GM18517 (cell line): ENCODE data around the gene MYBPC1.
A peak's percentile ranks its signal among the peaks of the same experiment; 100 is the strongest.
"Not testable (repeated sequence)": the region's sequence is repeated elsewhere in the genome, so short reads cannot be mapped to it uniquely, and the experiment has no call there.

Experiments used
- ATAC-seq: cut with Tn5 transposase; IDR thresholded peaks from one replicate; pipeline ENCODE4 v1.9.1; 2021; ENCODE audit warnings: mild to moderate bottlenecking, moderate library complexity; ENCODE audit not compliant: unreplicated experiment

The MYBPC1 gene

DNA sequence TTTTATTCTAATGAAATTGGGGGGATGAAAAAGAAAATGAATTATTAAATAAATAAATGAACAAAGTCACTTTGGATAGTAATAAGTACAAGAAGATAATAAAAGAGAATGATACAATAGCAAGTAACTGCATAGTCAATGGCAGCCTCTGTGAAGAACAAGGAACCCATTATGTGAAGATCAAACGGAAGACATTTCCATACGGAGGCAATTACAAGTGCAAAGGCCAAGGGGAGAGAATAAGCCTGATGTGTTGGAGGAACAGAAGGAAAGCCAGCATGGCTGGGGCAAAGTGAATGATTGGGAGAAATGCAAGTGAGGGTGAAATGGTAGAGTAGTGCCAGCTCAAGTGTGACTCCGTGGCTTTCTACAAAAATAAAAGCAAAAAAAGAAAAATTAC, 58.7 kb downstream of the MYBPC1 start:
- ATAC-seq: no peak

DNA sequence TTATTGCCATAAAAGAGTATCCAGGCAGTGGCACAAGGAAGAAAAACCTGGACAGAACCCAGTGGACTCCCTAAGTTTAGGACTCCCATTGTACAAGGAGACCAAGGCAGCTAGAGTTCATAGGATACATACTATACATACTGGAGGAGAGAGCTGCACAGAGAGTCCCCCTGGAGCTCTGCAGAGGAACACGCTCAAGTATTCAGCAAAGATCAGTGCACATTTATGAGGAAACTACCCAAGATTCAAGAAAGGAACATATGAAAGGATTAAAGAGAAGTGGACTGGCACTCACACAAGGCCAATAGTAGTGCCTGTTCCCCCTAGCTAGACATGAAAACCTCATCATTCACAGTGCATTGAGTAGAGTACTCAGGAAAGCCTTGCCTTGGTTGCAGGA, 59.7 kb downstream of the MYBPC1 start:
- no peak for ATAC-seq

DNA sequence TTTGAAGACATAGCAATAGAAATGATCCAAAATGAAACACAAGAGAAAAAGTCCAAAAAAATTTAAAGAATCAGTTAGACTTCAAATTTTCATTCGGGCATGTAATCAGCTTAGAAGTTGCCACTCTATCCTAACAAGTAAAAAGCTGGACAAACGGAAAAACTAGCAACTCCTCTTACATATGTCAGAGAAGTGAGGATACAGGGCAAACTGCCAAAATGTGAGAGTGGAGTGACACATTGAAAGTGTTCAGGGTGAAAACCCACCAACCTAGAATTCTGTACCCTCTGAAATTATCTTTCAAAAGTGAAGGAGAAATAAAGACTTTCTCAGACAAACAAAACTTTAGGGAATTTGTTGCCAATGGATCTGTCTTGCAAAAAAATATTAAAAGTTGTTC, 60.6 kb downstream of the MYBPC1 start:
- no peak for ATAC-seq

DNA sequence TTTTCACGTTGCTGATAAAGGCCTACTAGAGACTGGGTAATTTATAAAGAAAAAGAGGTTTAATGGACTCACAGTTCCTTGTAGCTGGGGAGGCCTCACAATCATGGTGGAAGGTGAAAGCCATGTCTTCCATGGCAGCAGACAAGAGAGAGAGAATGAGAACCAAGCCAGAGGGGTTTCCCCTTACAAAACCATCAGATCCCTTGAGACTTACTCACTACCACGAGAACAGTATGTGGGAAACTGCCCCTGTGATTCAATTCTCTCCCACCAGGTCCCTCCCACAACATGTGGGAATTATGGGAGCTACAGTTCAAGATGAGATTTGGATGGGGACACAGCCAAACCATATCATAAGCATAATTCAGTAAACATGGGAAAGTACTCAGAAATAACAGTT, 65.9 kb downstream of the MYBPC1 start:
- ATAC-seq: not testable (repeated sequence)

DNA sequence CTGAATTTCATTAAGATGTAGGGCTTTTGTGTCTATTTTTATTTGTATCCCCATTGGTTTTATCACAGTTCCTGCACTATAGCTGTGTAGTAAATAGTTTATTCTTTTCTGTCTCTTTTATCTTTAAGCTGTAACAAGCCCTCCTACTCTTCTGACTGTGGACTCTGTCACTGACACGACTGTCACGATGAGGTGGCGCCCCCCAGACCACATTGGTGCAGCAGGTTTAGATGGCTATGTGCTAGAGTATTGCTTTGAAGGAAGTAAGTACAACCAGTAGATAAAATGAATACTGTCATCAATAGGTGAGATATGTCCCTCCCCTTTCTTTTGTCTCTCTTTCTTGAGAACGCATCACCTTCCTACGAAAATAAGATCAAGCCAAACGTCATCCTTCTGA, 68.5 kb downstream of the MYBPC1 start:
- no peak for ATAC-seq

DNA sequence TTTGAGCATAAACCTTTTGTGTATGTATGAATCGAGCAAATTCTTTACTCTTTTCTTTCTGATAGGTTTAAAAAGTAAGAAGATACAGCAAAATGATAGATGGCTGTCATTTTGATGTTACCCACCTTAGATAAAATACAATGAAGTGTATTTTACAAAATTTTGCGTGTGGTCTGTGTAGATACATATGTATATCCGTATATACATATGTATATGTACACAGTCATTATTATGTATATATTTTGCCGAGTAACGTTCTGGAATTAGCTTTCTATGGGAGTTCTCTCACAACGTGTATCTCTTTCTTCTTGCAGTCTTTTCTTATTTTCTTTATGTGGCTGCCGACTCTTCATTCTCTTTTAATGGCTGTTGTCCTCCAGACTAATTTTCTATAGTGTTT, 70.2 kb downstream of the MYBPC1 start:
- ATAC-seq: no peak

DNA sequence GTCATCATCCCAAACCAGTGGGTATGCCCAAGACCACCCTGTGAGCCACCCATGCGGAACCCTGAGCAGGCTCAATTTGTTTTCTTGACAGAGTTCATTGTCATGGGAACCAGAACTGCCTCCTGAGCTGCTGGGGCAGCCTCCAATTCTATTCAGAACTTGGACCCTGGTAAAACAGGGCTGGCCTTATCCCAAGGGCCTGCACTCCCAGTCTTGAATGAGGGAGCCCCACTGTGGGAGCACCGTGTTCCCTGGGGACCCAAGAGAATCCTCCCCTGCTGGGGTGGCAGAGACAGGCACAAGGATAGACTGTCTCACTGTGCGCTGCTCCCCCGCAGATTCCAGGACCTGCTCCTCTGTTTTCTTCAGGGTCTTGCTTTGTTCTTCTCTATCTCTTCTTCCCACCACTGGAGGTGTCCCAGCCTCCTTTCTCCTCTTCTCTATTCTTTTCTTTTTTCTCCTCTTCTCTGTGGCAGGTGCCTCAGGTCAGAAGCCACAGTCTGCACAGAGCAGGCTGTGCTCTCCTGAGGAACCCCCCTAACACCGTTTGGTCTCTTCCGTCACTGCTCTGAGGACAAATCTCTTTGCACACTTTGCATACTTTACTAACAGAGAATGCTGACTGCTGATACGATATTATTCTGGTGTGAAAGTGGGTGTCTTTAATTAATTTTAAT, 71.4 kb downstream of the MYBPC1 start:
- ATAC-seq: no peak

DNA sequence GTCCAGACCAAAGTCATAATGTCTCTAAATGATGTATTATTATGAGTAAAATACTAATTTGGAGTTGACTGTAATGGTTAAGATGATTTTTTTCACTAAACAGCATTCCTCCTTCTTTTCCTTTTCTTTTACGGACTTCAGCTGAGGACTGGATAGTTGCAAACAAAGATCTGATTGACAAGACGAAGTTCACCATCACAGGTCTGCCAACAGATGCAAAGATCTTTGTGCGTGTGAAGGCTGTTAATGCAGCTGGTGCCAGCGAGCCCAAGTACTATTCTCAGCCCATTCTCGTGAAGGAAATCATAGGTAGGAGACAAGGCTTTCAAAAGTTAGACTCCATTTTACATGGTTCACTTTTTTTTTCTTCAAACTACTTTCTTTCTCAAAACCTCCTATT, 72.8 kb downstream of the MYBPC1 start:
- no peak for ATAC-seq

DNA sequence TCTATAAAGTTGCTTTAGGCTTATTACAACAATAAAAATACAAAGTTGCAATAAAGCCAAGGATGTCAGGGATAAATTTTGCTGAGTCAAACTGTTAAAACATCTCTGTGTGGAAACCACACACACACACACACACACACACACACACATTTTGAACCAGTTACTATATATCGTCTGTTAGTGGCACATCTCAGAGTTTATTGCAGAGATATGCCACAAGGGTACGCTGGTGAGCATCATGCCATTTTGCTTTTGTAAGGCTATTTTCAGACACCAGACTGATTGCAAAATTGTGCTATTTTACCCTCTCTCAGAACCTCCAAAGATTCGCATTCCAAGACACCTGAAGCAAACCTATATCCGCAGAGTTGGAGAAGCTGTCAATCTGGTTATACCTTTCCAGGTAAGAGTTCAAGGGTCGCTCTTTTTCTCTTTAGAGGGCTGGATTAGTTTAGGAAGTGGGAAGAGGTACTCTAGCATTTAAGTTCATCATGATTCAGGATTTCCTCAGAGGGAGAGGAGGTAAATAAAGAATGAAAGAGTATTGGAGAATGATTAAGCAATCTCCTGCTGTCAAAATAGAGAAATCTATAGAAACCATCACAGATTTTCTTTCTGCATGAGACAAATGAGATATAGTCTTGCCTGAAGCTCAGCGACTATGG, 75.4 kb downstream of the MYBPC1 start:
- no peak for ATAC-seq

DNA sequence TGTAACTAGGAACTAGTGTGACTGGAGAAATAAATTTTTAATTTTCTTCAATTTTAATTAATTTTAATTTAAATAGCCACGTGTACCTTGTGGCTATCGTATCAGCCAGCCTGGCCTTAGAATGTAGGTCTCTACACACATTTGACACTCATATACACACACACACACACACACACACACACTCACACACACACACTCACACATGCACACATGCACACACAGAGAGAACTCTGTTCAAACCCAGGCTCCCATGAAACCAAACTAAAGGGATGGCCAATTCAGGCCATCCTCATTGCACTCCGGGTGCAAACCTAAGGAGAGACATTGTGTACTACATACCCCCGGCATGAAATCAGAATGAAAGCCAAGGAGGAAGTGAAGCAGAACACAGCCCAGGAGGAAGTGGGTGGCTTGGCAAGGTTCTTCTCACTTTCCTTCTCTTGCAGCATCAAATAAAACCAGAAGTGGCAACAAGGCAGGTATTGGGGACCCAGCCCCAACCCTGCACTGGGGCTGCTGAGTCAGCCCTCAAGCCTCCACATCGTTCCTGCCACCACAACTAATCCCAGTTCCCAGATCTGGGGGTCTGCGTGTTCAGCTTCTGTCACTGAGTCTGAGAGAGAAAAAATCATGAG, 76.5 kb downstream of the MYBPC1 start:
- peak; percentile 95 for ATAC-seq

DNA sequence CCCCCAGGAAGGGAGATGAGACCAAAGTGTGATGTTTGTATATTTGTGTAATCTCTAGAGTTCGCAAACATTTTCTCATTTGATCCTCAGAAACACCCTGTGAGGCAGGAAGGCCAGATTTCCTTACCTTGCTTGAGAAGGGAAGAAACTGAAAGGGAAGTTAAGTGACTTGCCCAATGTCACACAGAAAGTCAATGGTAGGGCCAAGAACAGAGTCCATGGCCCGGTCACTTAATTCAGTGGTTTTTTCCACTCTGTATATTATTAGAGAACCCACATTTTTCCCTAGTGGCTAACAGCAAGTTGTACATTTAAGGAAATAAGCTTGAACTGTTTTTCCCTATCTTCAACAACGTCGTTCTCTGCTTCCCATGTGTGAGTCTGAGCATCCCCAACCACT, 77.1 kb downstream of the MYBPC1 start:
- peak; percentile 9 for ATAC-seq

DNA sequence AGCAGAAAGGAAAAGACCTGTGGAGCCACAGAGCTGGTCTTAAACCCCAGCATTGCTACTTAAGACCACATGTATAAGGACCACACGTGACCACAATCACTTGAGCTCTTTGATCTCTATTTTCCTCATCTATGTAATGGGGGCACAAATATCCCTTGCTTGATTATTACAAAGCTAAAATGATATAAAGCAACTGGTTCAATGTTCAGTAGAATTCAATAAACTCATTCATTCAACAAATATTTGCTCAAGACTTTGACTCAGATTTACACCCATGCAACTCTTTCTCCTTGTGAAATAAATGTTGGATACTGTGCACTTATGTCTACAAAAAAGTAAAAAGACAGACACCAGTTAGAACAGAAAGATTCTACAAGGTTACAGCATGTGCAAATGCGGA, 80.8 kb downstream of the MYBPC1 start:
- no peak for ATAC-seq

DNA sequence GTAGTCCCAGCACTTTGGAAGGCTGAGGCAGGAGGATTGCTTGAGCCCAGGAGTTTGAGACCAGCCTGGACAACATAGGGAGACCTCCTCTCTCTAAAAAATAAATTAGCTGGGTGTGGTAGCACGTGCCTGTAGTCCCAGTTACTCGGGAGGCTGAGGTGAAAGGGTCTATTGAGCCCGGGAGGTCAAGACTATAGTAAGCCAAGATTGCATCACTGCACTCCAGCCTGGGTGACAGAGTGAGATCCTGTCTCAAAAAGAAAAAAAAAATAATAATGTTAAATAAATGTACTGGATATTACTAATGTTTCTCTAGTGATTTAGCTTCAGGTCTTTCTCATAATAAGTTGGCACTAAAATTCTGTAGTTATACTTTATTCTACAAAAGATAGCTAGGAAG, 81.7 kb downstream of the MYBPC1 start:
- not testable (repeated sequence) for ATAC-seq

DNA sequence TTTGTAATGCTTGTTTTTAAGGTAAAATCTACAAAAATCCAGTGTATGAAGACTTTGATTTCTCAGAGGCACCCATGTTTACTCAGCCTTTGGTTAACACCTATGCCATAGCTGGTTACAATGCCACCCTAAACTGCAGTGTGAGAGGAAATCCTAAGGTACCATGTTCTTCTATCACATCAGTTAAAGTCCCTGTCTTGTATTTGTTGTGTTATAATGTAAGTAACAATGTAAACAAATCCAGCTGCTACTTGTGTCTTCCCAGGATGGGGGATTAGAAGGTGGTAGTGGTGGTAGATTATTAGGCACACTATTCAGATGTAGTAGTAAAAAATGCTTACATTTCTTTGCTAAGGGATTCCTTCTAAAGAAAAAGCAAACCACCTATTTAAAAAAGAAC, 83.3 kb downstream of the MYBPC1 start:
- no peak for ATAC-seq

DNA sequence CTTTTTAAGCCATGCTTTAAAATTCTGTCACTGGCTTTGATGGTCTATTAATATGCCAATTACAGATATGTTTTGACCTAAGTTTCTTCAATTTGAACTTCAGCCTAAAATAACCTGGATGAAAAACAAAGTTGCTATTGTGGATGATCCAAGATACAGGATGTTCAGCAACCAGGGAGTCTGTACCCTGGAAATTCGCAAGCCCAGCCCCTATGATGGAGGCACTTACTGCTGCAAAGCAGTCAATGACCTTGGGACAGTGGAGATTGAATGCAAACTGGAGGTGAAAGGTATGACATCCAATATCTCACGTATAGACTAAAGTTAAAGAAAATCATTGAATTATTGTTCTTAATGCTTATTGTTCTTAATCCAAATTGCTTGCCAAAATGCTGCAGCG, 85.5 kb downstream of the MYBPC1 start:
- no peak for ATAC-seq

DNA sequence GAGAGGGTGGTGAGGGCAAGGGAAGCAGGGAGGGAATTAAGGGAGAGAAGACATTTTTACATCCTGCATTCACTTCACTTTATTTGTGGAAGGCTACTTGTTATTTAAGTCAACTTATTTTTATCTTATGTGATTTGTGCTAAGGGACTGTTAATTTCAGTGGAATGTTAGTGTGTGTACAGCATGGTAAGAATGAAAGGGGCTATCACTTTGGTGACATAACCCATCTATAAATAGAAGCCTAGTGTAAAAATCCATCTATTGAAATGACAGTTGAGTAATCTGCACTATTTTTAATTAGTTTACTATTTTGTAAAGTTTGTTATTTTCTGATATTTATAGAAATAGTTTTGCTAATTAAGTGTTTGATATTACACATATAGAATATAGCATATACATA, 85.9 kb downstream of the MYBPC1 start:
- no peak for ATAC-seq

DNA sequence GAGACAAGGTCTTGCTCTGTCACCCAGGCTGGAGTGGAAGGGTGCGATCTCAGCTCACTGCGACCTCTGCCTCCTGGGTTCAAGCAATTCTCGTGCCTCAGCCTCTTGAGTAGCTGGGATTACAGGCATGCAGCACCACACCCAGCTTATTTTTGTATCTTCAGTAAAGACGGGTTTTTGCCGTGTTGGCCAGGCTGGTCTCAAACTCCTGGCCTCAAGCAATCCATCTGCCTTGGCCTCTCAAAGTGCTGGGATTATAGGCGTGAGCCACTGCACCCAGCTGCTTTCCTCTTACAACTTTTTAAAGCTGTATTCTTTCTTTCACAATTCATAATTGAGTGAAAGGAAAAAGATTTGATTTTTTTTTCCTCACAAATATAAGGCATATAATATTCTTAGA, 86.9 kb downstream of the MYBPC1 start:
- ATAC-seq: not testable (repeated sequence)

DNA sequence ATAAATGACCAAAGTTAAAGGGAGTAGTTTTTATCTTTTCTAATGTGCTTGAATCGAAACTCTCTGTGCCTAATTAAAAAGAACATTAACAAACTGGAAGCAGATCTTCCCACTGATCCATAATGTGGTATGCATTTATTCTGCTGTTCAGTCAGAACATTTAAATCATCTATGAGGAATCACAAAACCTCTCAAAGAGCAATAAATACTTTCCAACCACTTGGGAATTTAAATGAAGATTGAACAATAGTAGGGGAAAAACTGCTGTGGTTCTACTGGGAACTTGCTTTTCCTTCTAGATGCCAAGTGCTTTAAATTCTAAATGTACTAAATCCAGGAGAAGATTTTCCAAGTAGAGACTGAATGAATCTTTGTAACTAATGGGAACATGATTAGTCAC, 90.3 kb downstream of the MYBPC1 start:
- ATAC-seq: no peak

DNA sequence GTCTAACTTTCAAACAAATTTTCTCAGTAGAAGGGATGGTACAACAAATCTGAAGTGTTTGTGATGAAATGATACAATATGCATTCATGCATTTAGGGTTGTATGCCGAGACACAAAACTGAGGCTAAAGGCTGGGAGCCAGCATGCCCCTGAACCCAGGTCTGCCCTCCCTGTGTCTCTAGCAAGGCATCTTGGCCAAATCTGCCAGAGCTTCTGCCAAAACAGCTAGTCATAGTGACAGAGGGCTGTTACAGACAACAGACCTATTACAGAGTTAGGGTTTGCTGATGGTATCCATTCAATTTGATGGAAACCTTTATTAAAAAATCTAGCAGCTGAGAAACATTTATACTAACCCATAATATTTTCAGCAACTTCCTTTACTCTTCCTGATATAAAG, 91.4 kb downstream of the MYBPC1 start:
- no peak for ATAC-seq

DNA sequence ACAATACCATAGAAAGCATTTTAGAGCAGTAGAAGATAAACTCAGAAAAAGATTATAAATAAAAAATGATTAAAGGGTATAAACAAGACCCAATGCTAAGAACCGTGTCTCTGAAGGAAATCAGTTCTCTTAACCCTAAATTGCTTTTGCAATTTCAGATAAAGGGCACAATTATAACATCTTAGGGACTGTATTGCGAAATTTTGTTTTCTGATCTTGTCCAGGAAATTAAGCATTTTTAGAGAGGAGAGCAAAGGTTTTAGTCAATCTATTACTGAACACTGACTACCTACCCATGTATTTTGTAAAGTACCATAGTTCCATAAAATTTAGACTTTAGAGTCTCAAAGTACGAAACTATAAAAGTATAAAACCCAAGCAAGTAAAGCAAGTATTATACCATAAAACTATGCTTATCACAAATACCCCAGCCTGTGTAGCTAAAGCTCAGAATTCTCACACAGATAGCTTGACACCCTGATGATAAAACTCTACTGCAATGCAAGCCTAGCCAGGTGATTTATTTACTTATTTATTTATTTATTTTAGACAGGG, 95.8 kb downstream of the MYBPC1 start:
- no peak for ATAC-seq

DNA sequence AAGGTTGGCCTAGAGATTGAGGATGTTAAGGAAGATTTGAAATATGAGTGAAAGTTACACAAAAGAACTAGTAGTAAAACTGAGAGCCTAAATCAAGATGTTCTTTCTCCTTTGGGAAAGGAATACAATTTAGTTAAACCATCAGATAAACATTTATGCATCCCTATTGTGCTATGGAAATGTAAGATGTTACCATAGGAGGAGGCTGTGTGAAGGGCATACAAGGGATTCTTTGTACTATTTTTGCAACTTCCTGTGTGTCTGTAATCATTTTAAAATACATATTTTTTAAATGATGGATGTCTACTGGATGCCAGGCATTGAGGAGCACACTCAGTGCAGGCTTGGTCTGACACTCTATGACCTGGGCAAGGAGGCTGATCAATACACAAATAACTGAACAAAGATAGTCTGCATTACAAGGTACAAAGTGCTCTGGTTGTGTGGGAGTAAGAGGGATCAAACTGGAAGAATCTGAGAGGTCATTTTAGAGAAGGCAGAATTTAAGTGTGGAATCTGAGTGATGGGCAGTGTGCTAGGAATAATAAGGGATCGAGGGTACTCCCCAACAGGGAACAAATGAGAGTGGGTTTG, 96.8 kb downstream of the MYBPC1 start:
- no peak for ATAC-seq
